ES-I3 (cell line): ENCODE results near the gene CABP5.
"Not testable (repeated sequence)": the region's sequence is repeated elsewhere in the genome, so short reads cannot be mapped to it uniquely, and the experiment has no call there.

ENCODE experiments used
- H3K36me3 ChIP-seq: 2 replicates; pipeline ENCODE4 v1.6.1; 2013; ENCODE audit warnings: mild to moderate bottlenecking, low read length, control low read depth, moderate library complexity; ENCODE audit not compliant: insufficient read depth
- H3K4me1 ChIP-seq: 2 replicates; pipeline ENCODE4 v1.6.1; 2013; ENCODE audit warnings: mild to moderate bottlenecking, control low read depth, low read length; ENCODE audit not compliant: insufficient read depth
- H3K9ac ChIP-seq: 2 replicates; pipeline ENCODE4 v1.6.1; 2013; ENCODE audit warnings: low read depth, mild to moderate bottlenecking, low read length, moderate library complexity
- H3K9me3 ChIP-seq: 2 replicates; pipeline ENCODE4 v1.6.1; 2013; ENCODE audit warnings: mild to moderate bottlenecking, low read length, moderate library complexity; ENCODE audit not compliant: control insufficient read depth, insufficient read depth

Gene CABP5

GRCh38 chr19:48043675-48044258 is at the start of gene CABP5:
Gene CABP5 (minus strand): TSS chr19:48044079. CDS start chr19:48043922, 157 bp downstream.
- no peaks in the 10 kb centered on the region for H3K4me1 ChIP-seq
- H3K9ac ChIP-seq, result no peak within 1 kb of the TSS
- H3K9me3 ChIP-seq, result no peaks in the 10 kb centered on the region
- no peaks in the 10 kb centered on the region for H3K36me3 ChIP-seq

DNA sequence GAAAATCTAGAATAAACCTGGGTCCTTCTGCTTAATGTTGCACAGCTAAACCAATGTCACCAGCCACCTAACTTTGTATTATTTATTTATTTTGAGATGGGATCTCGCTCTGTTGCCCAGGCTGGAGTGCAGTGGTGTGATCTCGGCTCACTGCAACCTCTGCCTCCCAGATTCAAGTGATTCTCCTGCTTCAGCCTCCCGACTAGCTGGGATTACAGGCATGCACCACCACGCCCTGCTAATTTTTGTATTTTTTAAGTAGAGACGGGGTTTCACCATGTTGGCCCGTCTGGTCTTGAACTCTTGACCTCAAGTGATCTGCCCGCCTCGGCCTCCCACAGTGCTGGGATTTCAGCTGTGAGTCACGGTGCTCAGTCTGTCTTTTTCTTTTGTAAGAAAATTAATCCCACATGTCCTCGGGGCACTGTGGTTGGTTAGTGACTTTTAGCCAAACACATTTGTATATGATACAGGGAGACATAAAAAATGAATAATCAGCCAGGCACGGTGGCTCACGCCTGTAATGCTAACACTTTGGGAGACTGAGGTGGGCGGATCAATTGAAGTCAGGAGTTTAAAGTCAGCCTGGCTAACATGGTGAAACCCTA is 47.3 kb upstream of the CABP5 start:
- not testable (repeated sequence) for H3K9me3 ChIP-seq, H3K9ac ChIP-seq, H3K36me3 ChIP-seq, H3K4me1 ChIP-seq

GRCh38 chr19:48090281-48090802 is 46.5 kb upstream of the CABP5 start:
- Histone ChIP-seq H3K36me3 (no peaks in the 10 kb centered on the region), H3K9me3 (no peaks in the 10 kb centered on the region), H3K9ac (no peak overlapping the region), H3K4me1 (no peaks in the 10 kb centered on the region)

GRCh38 chr19:48088991-48089390 is 45.1 kb upstream of the CABP5 start:
- not testable (repeated sequence) for H3K36me3 ChIP-seq, H3K4me1 ChIP-seq, H3K9me3 ChIP-seq, H3K9ac ChIP-seq

DNA sequence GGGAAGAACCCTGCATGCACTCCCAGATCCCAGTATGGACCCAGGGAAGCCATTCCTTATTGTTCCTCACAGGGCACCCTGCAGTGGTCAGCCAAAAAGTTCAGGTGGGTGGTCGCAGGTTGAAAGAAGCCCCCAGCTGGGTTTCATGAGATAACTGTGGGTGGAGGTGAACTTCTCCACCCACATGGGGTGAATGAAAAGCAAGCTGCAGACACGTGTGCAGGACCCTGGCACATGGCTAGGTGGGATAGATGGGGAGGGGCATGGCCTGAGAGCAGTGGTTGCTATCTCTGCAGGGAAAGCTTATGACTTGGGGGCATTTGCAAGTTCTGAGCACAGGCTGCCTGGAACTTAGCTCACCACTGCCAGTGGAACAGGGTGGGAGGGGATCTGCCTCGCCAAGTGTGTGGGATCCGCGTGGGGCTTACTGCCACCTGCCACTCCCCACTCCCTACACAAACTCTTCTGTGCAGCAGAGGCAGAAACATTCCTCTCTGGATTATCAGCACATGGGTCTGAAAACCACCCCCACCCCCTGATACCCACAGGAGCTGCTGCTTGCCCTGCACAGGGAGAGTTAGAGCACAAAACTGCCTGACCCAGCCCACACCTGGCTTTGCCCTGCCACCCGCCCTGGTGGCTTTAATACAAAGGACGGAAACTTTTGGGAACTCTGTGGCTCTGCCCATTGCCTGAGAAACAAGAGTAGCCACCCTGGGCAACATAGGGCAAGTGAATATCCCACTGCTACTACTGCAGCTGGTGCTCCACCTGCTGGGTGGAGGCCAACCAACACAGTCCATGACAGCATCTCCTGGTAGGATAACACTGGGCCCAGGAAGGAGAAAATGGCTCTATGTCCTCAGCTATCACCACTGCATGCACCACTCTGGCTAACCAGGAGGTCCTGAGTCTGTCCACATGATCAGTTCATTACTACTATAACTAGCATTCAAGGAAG is 42.3 kb upstream of the CABP5 start:
- no peaks in the 10 kb centered on the region for H3K9me3 ChIP-seq
- H3K9ac ChIP-seq, result no peak overlapping the region
- H3K36me3 ChIP-seq, result no peaks in the 10 kb centered on the region
- H3K4me1 ChIP-seq, result no peaks in the 10 kb centered on the region

GRCh38 chr19:48085076-48085475 is 41.2 kb upstream of the CABP5 start:
- no peaks in the 10 kb centered on the region for H3K4me1 ChIP-seq
- no peak overlapping the region for H3K9ac ChIP-seq
- H3K36me3 ChIP-seq, result no peaks in the 10 kb centered on the region
- H3K9me3 ChIP-seq, result no peaks in the 10 kb centered on the region

- Histone ChIP-seq H3K9me3 (no peaks in the 10 kb centered on the region), H3K9ac (no peak overlapping the region), H3K4me1 (no peaks in the 10 kb centered on the region), H3K36me3 (no peaks in the 10 kb centered on the region)
Observed at GRCh38 chr19:48081106-48081505, 37.2 kb upstream of the CABP5 start.

GRCh38 chr19:48070177-48070769 is 26.4 kb upstream of the CABP5 start:
- H3K9me3 ChIP-seq, H3K4me1 ChIP-seq, H3K36me3 ChIP-seq, H3K9ac ChIP-seq: not testable (repeated sequence)

DNA sequence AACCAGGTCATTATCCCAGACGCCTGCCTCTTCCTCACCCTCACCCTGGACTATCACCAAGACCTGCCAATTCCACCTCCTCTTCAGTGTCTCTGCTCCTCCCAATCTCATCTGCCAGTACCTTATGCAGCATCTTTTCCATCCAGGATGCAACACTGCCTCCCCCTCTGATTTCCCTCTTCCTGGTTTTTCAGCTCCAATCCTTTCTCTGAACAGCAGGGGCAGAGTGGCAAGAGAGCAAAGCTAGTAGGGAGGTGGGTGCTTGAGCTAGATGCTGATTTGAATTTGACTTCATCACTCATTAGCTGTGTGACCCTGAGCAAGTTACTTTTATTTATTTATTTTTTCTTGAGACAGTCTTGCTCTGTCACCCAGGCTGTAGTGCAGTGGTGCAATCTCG is 25.6 kb upstream of the CABP5 start:
- Histone ChIP-seq H3K9ac (no peak overlapping the region), H3K9me3 (no peaks in the 10 kb centered on the region)

GRCh38 chr19:48064509-48064908 is 20.6 kb upstream of the CABP5 start:
- Histone ChIP-seq H3K36me3 (no peaks in the 10 kb centered on the region), H3K4me1 (no peaks in the 10 kb centered on the region), H3K9me3 (no peaks in the 10 kb centered on the region), H3K9ac (no peak overlapping the region)

More for the DNA sequence above, 25.6 kb upstream of the CABP5 start:
- H3K4me1 ChIP-seq, result no peaks in the 10 kb centered on the region
- H3K36me3 ChIP-seq, result no peaks in the 10 kb centered on the region

- Histone ChIP-seq H3K9ac (no peak overlapping the region; the same call in 1 of the 2 replicates), H3K9me3 (no peaks in the 10 kb centered on the region), H3K36me3 (no peaks in the 10 kb centered on the region), H3K4me1 (no peaks in the 10 kb centered on the region)
Observed at GRCh38 chr19:48061401-48062344, 17.8 kb upstream of the CABP5 start.

GRCh38 chr19:48060381-48060780 is 16.5 kb upstream of the CABP5 start:
- Histone ChIP-seq H3K4me1 (no peaks in the 10 kb centered on the region), H3K36me3 (no peaks in the 10 kb centered on the region), H3K9ac (no peak overlapping the region), H3K9me3 (no peaks in the 10 kb centered on the region)

GRCh38 chr19:48059331-48059730 is 15.5 kb upstream of the CABP5 start:
- Histone ChIP-seq H3K9me3 (no peaks in the 10 kb centered on the region), H3K36me3 (no peaks in the 10 kb centered on the region), H3K9ac (no peak overlapping the region), H3K4me1 (no peaks in the 10 kb centered on the region)
